Activated naive CD4-positive, alpha-beta T cell treated with Interleukin-2 at 50 U/mL for 16 hours (primary cell): ENCODE measurements around the gene EPO.
"Not testable (repeated sequence)": the region's sequence is repeated elsewhere in the genome, so short reads cannot be mapped to it uniquely, and the experiment has no call there.

Experiments
- DNase-seq: peaks from one replicate; pipeline ENCODE4 v3.0.0-alpha.2; 2020

EPO gene

DNA sequence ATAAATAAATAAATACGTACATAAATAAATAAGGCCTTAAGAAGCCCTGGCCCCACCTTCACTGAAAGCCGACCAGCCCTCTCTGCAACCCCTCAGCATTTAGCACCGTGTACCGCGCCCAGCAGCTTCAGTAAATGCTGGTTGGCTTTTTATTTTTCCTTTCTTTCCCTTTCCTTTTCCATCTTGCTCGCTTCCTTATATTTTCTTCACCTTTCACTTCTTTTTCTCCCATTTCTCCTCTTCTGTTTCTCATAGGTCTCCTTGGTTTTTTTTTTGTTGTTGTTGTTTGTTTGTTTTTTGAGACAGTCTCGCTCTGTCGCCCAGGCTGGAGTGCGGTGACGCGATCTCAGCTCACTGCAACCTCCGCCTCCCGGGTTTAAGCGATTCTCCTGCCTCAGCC is 24.3 kb downstream of the EPO start:
- no peak for DNase-seq

DNA sequence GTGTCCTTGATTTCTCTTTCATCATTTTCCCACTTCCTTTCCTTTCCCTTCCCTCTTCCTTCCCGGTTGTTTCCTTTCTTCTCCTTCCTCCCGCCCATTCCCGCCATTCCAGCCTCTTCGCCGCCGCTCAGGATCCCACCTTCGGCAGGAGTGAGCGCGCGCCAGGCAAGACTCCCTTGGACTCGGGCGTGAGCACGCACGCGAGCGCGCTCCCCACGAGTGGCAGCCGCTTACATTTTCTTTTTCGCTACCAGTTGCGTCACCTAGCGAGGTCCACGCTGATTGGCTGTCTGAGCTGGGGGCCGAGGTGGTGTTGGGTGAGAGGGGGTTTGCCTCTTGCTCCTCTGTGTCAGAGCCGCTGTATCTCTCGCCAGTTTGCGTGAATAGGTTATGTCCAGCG is 24.9 kb downstream of the EPO start:
- peak; percentile 10 for DNase-seq

DNA sequence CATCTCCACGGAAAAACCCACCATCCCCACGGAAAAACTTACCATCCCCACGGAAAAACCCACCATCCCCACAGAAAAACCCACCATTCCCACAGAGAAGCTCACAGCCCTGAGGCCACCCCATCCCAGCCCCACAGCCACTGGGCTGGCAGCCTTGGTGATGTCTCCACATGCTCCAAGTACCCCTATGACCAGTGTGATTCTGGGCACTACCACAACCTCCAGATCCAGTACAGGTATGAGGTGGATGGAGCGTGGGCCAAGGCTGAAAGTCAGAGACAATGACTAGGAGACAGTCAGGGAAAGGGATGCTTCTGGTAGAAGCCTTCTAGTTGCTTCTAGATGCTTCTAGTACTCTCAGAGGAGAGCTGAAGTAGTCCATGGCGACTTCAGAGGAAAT is 32.7 kb downstream of the EPO start:
- no peak for DNase-seq

DNA sequence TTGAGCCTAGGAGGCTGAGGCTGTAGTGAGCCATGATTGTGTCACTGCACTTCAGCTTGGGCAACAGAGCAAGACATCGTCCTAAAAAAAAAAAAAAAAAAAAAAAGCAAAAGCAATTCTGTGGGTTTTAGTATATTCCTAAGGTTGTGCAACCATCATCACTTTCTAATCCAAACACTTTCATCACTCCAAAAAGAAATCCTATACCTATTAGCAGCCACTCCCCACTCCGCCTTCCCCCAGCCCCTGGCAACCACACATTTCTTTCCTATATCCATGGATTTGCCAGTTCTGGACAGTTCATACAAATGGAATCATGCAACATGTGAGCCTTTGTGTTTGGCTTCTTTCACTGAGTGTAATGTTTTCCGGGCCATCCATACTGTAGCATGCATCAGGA is 33.5 kb downstream of the EPO start:
- no peak for DNase-seq

DNA sequence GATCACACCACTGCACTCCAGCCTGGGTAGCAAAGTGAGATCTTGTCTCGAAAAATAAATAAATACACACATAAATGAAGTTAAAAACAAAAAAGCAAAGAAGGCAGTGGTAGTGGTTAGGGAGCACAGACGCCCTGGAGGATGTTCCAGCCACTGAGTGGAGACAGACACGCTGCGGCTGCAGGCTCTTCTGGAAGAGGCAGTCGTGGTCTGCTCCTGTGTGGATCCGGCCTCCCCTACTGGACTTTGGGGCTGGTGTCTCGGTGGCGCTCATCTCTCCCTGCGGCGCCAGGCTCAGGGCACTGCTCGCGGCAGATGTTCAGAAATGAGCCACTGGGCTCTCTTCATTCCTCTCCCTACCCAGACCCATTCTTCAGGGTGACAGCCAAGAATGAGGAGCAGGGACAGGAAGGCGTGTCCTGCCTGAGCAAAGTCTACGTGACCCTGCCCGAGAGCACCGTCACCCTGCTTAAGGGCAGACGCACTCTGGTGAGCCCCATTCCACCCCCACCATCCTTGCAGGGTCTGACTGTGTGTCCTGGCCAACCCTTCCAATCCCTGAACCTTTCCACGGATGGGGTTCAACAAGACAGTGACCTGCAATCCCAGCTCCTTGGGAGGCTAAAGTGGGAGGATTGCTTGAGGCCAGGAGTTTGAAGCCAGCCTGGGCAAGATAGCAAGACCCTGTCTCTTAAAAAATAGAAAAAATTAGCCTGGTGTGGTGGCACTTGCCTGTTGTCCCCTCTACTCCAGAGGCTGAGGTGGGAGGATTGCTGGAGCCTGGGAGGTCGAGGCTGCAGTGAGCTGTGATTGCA is 39.3 kb downstream of the EPO start:
- DNase-seq: no peak

DNA sequence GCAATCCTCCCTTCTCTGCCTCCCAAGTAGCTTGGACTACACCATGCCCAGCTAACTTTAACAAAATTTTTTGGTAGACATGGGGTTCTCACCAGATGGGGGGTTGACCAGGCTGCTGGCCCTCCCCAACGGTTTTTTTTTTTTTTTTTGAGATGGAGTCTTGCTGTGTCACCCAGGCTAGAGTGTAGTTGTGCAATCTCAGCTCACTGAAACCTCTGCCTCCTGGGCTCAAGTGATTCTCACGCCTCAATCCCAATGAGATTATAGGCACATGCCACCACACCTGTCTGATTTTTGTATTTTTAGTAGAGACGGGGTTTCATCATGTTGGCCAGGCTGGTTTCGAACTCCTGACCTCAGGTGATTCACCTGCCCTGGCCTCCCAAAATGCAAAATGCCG is 42.6 kb downstream of the EPO start:
- DNase-seq: not testable (repeated sequence)

DNA sequence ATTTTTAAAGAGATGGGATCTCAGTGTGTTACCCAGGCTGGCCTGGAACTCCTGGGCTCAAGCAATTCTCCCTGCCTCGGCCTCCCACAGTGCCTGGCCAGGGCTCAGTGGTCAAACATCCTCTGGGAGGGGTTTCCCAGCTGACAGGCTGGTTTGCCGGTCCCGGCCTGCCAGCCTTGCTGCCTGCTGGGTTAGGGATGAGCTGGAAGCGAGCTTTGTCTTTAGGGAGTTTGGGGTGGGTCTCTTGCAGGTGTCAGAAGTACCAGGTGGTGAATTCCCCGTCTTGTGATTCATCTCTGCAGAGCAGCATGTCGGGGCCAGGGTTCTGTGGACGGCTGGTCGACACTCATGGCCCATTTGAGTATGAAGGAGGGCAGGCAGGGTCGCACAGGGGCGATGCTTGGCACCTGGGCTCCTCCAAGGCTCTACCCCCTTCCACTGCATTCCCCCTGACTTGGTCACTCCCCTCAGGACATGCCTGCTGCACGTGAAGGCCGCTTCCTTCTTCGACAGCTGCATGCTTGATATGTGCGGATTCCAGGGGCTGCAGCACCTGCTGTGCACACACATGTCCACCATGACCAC is 43.4 kb downstream of the EPO start:
- DNase-seq: no peak

DNA sequence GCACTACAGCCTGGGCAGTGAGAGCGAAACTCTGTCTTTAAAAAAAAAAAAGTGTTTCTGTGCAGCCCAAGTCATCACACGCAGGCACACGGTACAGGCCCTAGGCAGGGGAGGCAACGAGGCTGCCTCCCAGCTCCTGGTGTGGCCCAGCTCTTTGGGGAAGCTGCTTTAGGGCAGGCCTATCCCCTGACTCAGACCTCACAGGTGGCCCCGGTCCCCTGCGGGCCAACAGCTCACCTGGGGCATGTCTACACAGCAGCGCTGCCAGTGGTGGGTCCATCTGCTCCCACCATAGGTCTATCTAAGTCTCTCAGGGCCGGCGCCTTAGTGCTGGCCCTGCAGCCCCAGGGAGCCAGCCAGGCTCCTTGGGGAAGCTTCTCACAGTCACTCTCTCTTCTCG is 44.6 kb downstream of the EPO start:
- no peak for DNase-seq

DNA sequence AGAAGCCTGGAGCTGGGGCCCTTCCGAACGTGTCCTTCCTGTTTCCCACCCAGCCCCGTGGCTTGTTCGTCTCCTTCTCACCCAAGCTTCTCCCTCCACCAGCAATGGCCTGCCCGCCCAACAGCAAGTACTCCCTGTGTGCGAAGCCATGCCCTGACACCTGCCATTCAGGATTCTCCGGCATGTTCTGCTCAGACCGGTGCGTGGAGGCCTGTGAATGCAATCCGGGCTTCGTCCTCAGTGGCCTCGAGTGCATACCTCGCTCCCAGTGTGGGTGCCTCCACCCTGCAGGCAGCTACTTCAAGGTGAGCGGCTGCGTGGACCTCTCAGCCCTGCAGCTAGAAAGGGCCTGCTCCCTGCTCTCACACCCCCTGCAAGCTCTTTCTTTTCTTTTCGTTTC is 45.0 kb downstream of the EPO start:
- DNase-seq: no peak

DNA sequence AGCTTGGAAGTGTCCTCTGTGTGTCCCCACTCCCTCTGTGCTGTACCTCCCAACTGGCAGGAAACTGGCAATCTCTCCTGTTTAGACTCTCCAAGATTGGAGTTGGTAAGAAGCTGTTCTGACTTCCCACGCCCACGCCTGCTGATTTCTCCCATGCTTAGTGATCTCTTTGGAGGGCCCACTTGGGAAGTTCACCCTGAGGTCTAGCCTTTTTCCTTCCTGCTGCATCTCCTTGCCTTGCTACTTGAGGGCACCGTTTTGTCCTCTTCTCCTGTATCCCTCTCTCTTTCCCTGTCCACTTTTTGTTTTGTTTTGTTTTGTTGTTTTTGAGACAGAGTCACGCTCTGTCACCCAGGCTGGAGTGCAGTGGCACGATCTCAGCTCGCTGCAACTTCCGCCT is 48.5 kb downstream of the EPO start:
- no peak for DNase-seq
